GM21528 (cell line): ENCODE data around the gene LRIG1.
A peak's percentile ranks its signal among the peaks of the same experiment; 100 is the strongest.

Experiments
- ATAC-seq: cut with Tn5 transposase; IDR thresholded peaks from one replicate; pipeline ENCODE4 v1.9.1; 2021; ENCODE audit warnings: mild to moderate bottlenecking, moderate library complexity; ENCODE audit not compliant: unreplicated experiment, low FRiP score

Gene LRIG1

DNA sequence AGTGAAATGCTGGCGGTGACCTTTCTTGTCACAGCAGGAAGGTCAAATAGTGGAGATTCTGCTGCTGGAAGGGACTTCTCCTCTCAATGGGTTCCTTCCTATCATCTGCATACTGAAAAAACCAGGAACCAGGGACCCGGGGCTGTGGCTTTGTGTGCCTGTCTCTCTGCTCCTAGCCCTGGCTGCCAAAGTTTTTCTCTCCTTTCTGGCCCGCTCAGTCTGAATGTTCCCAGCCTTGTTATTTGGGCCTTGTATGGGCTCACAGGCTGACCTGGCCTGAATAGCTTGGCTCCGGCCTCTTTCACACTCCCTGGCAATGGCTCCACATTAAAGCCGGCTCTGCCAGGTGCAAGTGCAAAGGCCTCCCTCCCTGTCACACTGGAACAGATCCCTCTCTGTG lies 94.7 kb downstream of the LRIG1 start:
- no peak for ATAC-seq

DNA sequence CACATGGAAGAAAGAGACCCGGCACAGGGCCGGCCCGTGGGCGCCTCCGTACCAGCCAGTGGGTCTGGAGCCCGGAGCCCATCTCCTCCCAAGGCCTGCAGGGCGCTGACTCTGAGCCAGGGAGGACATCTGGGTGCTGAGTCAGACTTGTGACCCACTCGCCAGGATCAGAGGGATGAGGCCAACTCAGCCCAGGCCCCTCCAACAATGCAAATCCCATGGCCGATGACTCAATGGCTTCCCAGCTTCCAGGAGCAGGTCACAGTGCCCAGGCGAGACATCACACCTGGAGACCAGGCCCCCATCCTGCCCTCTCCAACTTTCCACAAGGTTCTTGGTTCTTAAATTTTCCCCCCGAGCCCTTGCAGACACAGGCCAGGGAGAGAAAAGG lies 95.1 kb downstream of the LRIG1 start:
- no peak for ATAC-seq

DNA sequence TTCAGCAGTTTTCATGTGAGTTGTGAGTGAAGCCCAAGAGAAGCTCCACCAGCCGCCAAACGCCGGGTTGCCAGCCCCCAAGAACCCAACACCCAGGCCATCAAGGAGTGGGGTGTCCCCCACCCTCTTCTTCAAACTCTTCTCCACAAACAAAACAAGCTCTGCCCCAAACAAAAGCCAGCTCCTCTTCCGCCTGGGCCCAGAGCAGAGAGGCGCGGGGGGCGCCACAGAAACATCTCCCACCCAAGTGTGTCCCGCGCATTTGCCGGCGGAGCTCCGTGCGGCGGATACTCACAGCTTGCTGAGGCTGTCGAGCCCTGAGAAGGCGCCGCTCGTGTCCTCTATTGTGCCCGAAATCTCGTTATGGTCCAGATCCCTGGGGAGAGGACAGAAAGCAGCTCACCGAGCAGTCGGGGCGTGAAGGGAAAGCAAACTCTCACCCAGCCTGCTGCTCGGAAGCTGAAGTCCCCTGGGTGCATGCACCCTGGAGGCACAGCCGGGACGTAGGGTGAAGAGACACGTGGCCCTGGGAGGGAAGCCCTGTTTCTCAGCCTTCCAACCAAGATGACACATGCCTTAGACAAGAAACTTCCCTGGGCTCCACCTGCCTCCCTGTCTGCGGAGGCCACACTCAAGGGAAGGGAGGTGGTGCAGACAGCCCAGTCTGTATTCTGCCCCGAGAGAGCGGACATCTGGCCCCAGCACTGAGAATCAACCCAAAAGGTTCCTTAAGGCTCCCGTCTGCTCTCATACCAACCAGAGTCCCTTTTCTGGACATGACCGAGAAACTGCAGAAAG lies 95.7 kb downstream of the LRIG1 start:
- ATAC-seq: no peak

DNA sequence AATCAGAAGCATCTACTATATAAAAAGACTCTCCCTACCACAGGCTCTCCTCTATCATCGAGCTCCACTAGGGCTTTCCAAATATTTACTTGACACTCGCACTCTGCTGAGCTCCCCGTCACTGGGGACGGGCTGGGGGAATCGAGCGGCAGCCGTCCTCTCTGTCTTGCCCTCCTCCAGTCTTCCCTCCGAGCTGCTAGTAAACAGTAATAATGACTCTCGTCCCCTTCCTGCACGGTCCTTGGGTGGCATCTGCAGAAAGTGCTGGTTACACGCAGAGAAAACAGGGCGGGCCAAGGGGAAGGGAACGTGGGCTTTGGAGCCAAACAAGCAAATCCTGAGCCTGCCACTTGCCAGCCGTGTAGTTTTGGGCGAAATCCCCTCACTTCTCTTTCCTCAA lies 96.6 kb downstream of the LRIG1 start:
- ATAC-seq: no peak

DNA sequence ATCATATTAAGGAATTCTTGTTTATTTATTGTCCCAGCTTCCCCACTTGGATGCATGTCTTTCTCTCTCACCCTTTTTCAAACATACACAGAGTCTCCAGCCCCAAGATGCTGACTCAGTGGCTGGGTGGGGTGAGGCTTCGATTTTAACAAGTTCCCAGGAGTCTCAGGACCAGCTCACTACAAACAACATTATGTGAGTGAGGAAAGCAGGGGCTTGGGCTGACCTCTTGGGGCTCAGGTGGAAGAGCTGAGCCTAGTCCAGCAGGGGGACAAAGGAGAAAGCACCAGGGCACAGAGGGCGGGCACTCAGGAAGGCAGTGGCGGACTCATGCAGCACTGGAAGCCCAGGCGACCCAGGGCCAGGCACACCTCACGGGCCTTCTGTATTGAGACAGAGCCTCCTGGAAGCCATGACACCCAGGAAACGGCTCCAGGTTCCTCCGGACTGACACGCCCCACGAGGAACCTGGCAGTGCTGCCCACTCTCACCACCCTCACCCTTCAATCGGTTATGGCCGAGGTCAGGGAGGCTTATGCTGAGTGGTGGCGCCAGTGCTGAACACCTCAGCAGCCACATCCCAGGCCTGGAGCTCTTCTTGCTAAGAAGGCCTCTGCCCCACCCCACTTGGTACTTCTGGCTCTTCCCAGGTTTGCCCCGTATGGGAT lies 97.4 kb downstream of the LRIG1 start:
- ATAC-seq: no peak

DNA sequence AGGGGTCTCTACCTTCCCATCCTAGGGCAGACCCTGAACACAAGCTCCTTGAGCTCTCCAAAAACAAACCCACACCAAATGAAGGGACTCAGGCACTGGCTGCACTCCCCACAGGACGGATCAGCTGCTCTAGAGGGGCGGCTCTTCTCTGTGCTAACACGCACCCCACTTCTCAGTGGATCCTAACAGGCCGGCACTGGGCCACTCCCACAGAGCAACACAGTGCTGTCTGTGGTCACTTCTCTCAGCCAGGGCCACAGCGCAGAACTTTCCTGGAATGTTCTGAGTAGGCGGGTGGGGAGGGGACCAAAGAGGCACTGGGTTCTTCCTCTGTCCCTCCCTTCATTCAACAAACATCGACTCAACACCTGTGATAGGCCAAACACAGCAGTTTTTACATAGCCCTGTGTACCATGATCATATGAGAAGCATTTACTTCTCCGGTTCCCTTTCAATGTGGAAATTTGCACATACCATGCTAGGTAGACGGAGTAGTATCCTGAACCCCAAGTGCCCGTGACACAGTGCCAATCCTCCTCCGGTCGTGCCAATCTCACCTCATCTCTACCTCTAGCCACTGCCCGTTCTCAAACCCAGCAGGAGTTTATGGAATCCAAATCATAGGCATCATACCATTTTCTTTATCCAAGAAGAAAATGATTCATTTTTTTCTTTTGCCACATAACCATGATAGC lies 98.1 kb downstream of the LRIG1 start:
- ATAC-seq: no peak

DNA sequence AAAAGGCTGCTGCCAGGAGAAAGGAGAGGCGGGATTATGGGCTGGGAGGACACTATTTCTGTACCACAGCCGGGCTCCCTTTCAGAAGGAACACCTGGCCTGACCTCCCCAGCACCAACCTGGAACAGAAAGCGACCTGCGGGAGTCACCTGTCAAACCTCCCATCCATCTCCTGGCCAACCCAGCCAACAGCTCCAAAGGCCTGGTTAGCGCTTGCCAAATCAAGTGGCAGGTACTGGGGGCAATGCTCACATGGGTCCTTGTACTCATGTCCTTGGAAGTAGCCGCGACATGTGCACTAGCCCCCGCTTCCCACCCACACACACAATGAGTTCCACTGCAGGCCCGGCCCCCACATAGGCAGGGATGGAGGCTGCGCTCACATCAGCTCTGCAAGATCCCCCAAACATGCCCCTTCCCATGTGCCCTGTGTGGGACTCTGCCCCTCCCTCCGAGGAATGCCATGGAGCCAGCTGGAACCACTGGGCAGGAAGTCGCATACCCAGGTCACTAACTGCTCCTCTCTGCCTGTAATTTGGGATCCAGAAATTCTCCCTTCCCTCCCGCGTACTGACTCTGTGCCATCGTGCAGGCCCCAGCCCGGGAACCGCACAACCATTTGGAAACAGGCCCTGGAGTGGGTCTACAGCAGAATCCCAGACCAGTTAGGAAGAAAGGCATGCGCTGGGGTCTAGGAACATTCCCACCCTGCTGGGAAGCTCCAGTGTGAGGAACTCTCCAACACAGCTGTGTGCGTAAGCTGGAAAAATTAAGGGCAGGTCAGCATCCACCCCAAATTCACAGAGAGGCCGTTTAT lies 98.9 kb downstream of the LRIG1 start:
- no peak for ATAC-seq

DNA sequence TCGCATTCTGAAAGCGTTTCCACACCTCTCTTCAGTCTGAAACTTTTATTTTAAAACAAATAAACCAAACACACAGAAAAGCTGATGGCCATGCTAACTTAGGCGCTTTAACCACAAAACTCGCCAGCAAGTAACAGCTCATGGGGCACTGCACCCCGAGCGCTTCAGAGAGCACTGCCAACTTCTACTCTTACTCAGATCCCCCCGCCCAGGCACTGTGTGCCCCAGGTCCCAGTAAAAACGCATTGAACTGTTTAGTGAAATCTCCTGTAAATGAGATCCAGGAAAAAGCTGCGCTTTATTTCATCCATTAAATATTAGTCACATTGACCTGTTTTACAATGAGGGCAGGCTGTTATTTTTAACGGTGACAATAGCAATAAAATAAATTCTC lies 99.7 kb downstream of the LRIG1 start:
- no peak for ATAC-seq

DNA sequence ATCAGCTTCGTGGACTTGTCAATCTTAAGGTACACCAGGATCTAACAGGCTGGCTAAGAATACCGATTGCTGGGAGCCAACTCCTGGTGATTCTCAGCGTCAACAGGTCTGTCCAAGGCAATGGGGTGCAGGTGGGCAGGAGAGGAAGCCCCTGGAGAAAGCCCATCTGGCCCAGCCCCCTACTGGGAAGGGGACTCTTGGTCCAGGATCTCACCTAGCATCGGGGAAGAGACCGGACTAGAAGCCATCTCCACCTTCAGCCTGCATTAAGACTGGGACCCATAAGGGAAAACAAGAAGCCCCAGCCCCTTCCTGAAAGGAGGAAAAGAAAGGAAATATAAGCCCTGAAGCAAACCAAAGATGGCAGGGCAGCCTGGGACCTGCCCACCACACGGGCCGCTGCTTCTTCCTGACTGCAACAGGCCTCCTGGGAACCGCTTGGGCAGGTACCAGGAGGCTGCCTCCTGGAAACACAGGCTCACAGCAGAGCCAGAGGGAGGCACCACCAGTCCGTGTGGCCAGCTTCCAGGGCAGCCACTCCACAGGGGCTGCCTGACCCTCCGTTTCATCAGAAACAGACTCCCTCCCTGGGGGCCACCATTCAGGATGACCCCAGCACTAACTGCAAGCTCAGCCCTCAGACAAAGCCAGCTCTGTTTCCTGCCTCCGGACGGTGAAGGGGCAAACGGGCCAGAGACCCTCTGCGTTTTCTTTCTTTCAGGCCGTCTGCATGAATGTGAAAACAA lies 100.2 kb downstream of the LRIG1 start:
- ATAC-seq: no peak

DNA sequence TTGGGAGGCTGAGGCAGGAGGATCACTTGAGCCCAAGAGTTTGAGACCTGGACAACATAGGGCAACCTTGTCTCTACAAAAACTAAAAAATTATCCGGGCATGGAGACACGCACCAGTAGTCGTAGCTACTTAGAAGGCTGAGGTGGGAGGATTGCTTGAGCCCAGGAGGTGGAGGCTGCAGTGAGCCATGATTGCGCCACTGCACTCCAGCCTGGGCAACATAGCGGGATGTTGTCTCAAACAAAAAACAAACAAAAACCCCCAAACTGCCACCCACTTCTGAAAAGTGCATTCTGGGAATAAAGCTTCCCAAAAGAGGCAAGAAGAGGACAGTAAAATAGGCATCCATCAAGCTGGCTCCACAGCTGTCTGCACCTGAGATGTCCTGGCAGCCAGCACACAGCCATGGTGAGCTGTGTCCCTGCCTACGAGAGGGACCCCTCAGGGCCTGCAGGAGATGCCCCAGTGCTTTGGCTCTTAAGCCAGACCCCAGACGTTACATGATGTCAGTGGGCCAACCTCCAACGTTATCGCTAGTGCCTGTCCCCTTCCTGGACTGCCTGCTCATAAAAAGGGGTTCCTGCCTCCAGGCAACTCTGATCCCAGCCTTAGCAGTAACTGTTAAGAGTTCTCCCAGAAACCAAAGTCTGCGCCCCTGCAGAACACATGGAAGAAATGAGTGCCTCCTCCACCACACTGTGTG lies 101.1 kb downstream of the LRIG1 start:
- ATAC-seq: no peak

DNA sequence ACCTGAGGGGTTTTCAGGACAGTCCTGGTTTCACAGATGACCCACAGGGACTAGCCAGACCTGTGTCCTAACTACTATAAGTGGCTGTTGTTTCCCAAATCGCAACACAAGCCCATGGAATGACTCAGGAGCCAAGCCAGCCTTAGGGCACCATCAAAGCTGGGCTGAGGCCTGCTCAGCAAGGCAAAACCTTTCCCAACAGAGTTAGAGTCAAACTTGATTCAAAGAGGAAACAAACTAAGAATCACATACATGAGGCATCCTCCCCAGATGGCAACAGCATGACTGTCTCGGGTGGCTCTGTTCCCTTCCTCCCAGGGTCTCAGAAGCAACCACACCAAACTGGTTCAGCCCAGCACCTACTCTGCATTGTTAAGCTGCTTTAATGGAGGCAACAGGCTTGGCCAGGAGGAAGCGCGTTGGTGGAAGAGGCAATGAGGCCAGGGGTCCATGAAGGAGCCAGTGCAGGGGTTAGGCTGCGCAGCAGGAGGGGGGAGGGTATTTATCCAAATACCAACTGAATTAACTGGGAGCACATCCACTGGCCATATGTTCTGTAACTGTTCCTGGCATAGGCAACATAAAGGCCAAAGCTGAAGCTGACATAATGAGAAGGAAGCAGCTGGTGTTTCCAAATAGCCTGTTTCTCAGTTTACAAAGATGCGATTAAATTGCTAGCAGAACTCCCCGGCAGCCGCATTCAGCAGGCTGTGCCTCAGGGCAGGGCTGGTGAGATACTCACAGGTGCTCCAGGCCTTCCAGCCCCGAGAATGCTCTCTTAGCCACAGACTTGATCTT lies 102.4 kb downstream of the LRIG1 start:
- no peak for ATAC-seq

DNA sequence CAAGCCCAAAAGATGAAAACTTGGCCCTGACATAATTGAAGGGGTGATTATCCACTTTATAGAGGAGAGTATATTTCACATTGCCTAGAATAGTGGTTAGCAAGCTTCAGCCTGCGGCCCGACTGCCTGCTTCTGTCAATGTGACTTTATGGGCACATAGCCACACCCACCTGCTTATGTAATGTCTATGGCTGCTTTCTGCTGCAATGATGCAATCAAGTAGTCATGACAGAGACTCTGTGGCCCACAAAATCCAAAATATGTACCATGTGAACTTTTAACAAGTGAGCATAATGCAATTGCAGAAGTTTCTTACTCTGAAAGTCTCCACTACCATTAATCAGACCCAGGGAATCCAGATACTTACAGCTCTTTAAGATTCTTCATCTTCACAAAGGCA lies 103.1 kb downstream of the LRIG1 start:
- ATAC-seq: no peak

DNA sequence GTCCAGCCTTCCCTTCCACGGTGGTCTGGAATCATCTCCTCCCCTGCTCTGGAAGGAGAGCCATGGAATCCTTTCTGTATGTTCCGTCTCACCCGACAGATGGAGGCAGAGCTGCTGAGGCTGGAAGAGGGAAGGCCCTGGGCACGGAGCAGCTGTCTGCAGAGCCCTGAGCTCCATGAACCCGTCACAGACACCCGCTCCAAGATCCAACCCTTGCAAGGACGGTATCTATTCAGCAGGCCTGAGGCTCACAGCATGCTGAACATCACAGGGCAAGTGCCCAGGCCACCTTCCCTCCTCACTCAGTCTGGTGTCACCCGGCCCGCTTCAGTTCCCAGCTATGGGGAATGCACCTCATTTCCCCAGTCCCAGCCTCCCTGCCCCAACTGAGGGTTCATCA lies 103.9 kb downstream of the LRIG1 start:
- no peak for ATAC-seq

DNA sequence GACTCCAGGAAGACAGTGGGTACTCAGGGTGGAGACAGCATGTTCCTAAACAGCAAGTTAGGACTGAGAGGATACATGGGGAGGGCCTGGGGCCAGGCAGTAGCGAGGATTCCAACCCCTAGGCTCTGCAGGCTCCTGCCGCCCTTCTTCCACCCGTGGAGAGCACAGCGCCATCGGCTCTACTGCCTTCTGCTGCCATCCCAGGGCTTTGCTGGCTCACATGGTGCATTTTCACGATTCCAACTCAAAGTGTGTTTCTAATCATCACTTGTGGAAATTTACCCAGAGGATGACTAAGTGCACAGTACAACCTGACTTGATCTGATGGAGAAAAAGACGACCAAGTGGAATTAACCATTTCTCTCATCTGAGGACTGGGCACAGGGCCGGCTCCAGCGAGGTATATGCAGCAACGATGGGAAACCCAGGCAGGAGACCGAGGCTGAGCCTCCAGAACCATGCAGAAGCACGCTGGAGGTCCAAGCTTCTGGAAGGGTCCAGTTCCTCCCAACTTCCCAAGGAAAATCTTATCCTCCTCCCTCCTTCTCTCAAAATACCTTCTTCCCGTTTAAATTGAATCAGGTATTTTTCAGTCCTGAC lies 104.6 kb downstream of the LRIG1 start:
- ATAC-seq: no peak

DNA sequence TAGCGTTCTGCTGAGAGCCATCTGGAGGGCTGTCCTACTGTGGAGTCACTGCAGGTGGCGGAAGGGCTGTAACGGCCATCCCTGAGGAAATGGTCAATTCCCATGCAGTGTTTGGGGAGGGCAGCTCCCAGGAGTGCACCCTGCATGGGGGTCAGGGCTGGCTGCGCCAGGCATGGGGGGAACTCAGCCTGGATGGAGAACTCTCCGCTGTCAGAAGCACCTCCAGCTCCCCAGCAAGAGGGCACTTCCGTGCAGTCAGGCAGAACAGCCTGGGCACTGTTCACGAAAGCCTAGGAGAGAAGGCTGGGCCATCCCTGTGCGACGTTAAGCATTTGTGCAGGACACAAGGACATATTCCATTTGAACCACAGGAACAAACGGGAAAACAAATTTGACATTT lies 105.2 kb downstream of the LRIG1 start:
- ATAC-seq: no peak

DNA sequence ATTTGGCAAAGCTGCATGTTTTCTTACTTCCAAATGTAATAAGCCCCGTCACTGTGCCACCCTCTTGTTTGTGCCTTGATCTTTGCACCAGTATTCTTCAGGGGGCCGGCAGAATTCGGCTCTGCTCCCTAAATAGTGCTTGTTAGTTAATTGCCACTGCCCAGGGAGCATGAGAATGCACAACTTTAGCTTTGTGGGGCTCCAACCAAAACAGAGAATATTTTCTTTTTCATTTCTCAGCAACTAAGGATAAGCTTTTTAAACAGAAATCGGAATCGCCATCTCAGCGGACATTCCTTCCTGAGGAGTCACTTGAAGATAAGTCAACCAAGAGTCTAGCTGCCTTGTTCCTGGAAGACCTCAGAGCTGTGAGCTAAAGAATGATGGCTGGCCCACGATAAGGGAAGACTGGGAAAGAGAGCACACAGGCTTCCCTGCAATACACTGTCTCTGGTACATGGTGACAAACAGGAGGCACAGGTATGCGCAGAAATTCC lies 106.0 kb downstream of the LRIG1 start:
- ATAC-seq: no peak

DNA sequence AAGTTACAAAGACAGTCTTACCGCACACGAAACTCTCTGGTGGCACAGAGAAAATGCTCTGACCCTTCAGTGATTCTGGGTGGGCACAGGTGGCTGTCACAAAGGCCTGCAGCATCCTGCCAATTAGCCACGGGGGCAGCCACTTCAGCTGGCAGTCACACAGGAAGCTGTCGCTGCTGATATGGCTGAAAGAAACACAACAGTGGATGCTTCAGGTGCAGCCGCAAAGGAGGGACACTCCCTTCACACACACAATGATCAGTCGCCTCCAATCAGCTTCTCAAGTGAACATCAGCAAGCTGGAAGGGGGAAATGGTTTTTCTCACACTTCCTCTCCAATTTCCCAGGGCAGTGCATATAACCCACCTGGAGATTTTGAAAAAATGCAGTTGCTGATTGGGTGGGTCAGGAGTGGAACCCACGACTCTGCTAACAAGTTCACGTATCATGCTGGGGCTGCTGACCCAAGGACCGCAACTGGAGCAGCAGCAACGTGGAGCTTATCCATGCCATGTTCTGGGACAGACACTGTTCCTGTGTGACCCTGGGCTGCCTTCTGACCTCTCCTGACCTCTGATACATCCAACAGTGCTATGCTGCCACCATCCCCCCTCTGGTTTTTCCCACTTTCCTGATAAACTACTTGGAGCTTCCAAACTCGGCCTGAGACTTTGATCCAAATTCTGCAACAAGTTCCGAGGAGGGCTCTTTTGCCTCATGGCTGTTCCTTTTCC lies 106.6 kb downstream of the LRIG1 start:
- ATAC-seq: peak; percentile 72
